SH-SY5Y (cell line): ENCODE measurements around the gene SSNA1.

Experiments
- GATA2 ChIP-seq: IDR thresholded peaks from 2 replicates; pipeline ENCODE4 v1.6.1; 2011; ENCODE audit warnings: mild to moderate bottlenecking, low read depth, low read length
- GATA3 ChIP-seq: IDR thresholded peaks from 2 replicates; pipeline ENCODE4 v1.6.1; 2011; ENCODE audit warnings: low read depth, mild to moderate bottlenecking, low read length, moderate library complexity

DNA sequence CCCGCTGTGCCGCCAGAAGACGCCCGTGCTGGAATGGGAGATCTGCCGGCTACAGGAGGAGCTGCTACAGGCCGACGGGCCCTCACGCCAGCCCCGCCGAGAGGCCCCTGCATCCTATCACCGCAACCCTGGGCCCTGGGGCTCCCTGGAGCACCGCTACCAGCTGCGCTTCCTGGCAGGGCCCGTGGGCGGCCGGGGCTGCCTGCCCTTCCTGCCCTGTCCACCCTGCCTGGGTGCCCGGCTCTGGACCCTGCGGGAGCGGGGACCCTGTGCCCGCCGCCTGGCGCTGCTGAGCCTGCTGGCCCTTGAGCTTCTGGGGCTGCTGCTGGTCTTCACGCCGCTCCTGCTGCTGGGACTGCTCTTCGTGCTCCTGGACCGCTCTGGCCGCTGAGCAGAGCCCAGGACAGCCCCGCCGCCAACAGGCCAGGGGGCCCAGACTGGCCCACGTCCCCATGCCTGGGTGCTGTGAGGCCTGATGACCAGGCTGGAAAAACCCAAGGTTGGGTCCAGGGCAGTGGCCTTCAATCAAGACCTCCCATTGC is 29.8 kb downstream of the SSNA1 start:
- TF ChIP-seq GATA2, result no peak
- no peak for TF ChIP-seq GATA3
